Adipocyte (in vitro differentiated cells): ENCODE measurements around the gene PLA2G4D.

Source experiments
- DNase-seq: peaks from one replicate; pipeline ENCODE4 v3.0.0-alpha.2; 2015; ENCODE audit warnings: low read depth
- H3K27me3 ChIP-seq: replicated peaks from 2 replicates; pipeline ENCODE4 v1.7.0; 2013; ENCODE audit warnings: mild to moderate bottlenecking, low read length, moderate library complexity; ENCODE audit not compliant: control insufficient read depth, insufficient read depth
- H3K36me3 ChIP-seq: 2 replicates; pipeline ENCODE4 v1.7.0; 2013; ENCODE audit warnings: low read length, mild to moderate bottlenecking, moderate library complexity; ENCODE audit not compliant: control insufficient read depth, insufficient read depth, severe bottlenecking
- H3K4me1 ChIP-seq: 2 replicates; pipeline ENCODE4 v1.7.0; 2013; ENCODE audit warnings: mild to moderate bottlenecking, low read length, moderate library complexity; ENCODE audit not compliant: control insufficient read depth, insufficient read depth
- H3K4me3 ChIP-seq: 2 replicates; pipeline ENCODE4 v1.7.0; 2013; ENCODE audit warnings: mild to moderate bottlenecking, low read length, moderate library complexity
- H3K9ac ChIP-seq: 2 replicates; pipeline ENCODE4 v1.7.0; 2013; ENCODE audit warnings: mild to moderate bottlenecking, low read length, moderate library complexity
- H3K9me3 ChIP-seq: 2 replicates; pipeline ENCODE4 v1.7.0; 2013; ENCODE audit warnings: mild to moderate bottlenecking, low read length, moderate library complexity; ENCODE audit not compliant: control insufficient read depth

The PLA2G4D gene

DNA sequence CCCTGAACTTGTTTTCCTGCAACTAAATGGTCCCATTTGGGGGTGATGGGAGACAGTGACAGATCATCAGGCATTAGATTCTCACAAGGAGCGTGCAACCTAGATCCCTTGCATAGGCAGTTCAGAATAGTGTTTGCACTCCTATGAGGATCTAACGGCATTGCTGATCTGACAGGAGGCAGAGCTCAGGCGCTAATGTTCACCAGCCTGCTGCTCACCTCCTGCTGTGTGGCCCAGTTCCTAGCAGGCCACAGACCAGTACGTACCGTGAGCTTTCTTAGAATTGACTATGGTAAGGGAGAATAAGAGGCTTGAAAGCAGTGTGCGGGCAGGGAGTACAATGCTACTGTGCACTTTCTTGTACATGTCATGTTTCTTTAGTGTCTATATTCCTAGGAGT is 56.0 kb downstream of the PLA2G4D start:
- H3K9ac ChIP-seq: no peak overlapping the region
- no peak overlapping the region for H3K4me3 ChIP-seq
- H3K4me1 ChIP-seq: no peaks in the 10 kb centered on the region
- no peaks in the 10 kb centered on the region for H3K9me3 ChIP-seq
- no peak for DNase-seq
- no peaks in the 10 kb centered on the region for H3K36me3 ChIP-seq
- peaks cover 13% of the 10 kb centered on the region for H3K27me3 ChIP-seq

GRCh38 chr15:42037656-42038055 is 56.7 kb downstream of the PLA2G4D start:
- H3K9me3 ChIP-seq: no peaks in the 10 kb centered on the region
- H3K4me3 ChIP-seq: no peak overlapping the region
- H3K9ac ChIP-seq: no peak overlapping the region
- no peaks in the 10 kb centered on the region for H3K4me1 ChIP-seq
- no peak for DNase-seq
- no peaks in the 10 kb centered on the region for H3K36me3 ChIP-seq
- H3K27me3 ChIP-seq: peaks cover 16% of the 10 kb centered on the region

DNA sequence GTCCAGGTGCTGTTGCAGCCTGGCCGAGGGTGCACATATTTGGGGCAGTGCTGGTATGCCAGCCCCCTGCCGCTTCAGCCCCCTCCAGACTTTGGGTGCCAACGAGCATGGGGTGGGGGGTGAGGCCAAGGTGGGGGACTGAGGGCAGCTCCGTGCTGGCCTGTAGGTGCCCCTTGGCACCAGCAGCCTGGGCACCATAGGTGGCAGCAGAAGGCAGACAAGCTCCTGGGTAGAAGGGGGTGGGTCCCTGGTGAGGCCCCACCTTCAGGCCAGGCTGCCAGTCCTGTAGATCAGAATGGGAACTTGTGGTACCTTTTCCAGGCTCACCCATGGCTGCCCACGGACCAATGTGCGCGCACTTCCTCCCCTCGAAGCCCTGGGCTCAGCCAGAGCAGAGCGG is 57.4 kb downstream of the PLA2G4D start:
- no peak for DNase-seq
- Histone ChIP-seq H3K9ac (no peak overlapping the region), H3K4me1 (no peaks in the 10 kb centered on the region), H3K9me3 (peaks cover 3% of the 10 kb centered on the region), H3K36me3 (no peaks in the 10 kb centered on the region), H3K27me3 (peaks cover 22% of the 10 kb centered on the region), H3K4me3 (no peak overlapping the region)

GRCh38 chr15:42036112-42036905 is 58.1 kb downstream of the PLA2G4D start:
- peaks cover 22% of the 10 kb centered on the region for H3K27me3 ChIP-seq
- peaks cover 4% of the 10 kb centered on the region for H3K9me3 ChIP-seq
- H3K4me3 ChIP-seq: no peak overlapping the region
- DNase-seq: no peak
- no peaks in the 10 kb centered on the region for H3K36me3 ChIP-seq
- no peaks in the 10 kb centered on the region for H3K4me1 ChIP-seq
- H3K9ac ChIP-seq: no peak overlapping the region

DNA sequence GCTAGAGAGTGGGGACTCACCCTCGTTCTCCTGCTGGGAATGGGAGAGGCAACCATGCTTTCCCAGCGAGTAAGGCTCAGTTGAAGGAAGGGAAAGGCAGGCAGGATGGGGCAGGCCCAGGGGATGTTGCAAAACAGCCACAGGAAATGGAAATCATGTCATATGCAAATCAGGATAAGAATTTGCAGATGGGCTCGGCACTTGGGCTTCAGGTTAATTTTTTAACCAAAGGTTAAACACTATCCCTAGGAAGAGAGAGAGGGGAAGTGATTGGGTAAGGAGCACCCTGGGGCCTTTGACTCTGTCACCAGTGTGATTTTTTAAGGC is 59.0 kb downstream of the PLA2G4D start:
- no peak for DNase-seq
- H3K4me3 ChIP-seq: no peak overlapping the region
- peaks cover 27% of the 10 kb centered on the region for H3K27me3 ChIP-seq

GRCh38 chr15:42034628-42035434 is 59.5 kb downstream of the PLA2G4D start:
- peaks cover 32% of the 10 kb centered on the region for H3K27me3 ChIP-seq
- H3K9ac ChIP-seq: no peak overlapping the region
- H3K4me3 ChIP-seq: no peak overlapping the region
- peaks cover 4% of the 10 kb centered on the region for H3K9me3 ChIP-seq
- H3K36me3 ChIP-seq: no peaks in the 10 kb centered on the region
- DNase-seq: no peak
- no peaks in the 10 kb centered on the region for H3K4me1 ChIP-seq

More for the DNA sequence above, 59.0 kb downstream of the PLA2G4D start:
- H3K36me3 ChIP-seq: no peaks in the 10 kb centered on the region
- no peaks in the 10 kb centered on the region for H3K4me1 ChIP-seq
- peaks cover 4% of the 10 kb centered on the region for H3K9me3 ChIP-seq
- no peak overlapping the region for H3K9ac ChIP-seq

DNA sequence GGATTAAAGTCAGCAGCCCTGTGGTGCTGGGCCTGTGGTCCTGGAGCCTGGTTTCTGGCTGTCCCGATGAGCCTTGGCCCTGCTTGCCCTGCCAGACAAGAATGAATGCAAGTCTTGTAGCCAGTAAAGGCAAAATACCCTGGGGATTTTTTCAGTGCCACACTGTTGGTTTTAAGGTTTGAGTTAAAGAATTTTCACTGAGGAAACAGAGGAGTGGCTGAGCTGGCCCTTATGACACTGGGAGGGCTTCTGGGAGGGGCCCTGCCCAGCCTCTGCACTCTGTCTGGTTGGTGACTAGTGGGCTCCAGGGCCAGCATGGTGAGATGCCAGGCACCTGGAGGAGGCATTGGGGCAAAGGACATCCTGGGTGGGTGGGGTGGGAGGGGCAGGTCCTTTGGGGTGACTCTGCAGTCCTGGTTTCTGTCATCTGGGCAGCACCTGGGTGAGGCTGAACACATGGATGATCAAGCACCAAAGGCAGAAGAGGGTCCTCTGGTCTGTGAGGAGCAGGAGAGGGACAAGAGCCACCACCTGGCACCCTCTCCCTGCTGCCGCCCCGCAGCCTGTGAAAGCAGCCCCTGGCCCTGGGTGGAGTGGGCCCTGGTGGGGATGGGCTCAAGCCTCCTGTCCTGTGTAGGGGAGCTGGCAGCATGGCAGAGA is 61.0 kb downstream of the PLA2G4D start:
- Histone ChIP-seq H3K9me3 (peaks cover 4% of the 10 kb centered on the region), H3K27me3 (peaks cover 38% of the 10 kb centered on the region)
- DNase-seq: no peak

DNA sequence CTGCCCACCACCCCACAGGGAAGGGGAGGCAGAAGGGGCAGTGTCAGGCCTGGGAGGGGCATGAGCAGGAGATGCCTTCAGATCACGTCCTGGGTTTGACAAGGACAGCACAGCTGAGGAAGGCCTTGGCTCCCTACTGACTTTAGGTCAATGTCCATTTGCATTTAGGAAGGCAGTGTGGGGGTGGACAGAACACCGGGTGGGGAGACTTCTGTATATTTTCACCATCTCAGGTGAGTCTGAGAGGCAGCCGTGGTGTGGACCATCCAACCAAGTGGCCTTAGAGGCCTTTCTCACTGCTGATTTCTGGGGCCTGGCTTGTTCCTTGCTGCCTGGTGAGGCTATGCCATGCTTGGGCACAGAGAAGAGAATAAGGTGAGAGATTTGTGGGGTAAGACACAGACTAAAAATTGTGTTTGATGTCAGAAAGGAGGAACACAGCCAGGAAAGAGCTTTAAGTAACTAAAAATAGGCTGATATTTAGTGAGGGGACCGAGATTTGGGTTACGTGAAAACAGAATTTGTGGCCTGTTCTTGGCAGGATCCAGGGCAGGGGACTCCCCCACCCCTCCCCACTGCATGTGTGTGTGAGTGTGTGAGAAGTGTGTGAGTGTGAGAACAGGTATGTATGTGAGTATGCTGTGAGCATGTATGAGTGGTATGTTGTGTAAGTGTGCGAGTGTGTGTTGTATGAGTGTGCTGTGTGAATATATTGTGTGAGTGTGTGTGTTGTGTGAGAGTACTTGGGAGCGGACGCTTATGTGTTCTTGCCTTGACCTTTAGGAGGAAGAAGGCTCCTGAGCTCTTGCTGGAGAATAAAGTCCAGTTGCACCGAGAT is 61.8 kb downstream of the PLA2G4D start:
- H3K9me3 ChIP-seq: peaks cover 4% of the 10 kb centered on the region
- H3K9ac ChIP-seq: no peak overlapping the region
- no peak for DNase-seq
- H3K4me3 ChIP-seq: no peak overlapping the region
- peaks cover 41% of the 10 kb centered on the region for H3K27me3 ChIP-seq
- H3K36me3 ChIP-seq: no peaks in the 10 kb centered on the region
- H3K4me1 ChIP-seq: no peaks in the 10 kb centered on the region

More for the DNA sequence above, 61.0 kb downstream of the PLA2G4D start:
- no peak overlapping the region for H3K4me3 ChIP-seq
- no peaks in the 10 kb centered on the region for H3K36me3 ChIP-seq
- no peaks in the 10 kb centered on the region for H3K4me1 ChIP-seq
- H3K9ac ChIP-seq: no peak overlapping the region

- Histone ChIP-seq H3K9me3 (peaks cover 4% of the 10 kb centered on the region), H3K9ac (no peak overlapping the region), H3K36me3 (no peaks in the 10 kb centered on the region), H3K4me1 (no peaks in the 10 kb centered on the region), H3K27me3 (peaks cover 51% of the 10 kb centered on the region), H3K4me3 (no peak overlapping the region)
- DNase-seq: no peak
Observed at GRCh38 chr15:42031198-42031915, 63.0 kb downstream of the PLA2G4D start.

GRCh38 chr15:42027521-42027920 is 66.8 kb downstream of the PLA2G4D start:
- no peak overlapping the region for H3K4me3 ChIP-seq
- H3K36me3 ChIP-seq: no peaks in the 10 kb centered on the region
- H3K9ac ChIP-seq: no peak overlapping the region
- no peaks in the 10 kb centered on the region for H3K4me1 ChIP-seq
- H3K9me3 ChIP-seq: peaks cover 14% of the 10 kb centered on the region
- no peak for DNase-seq
- peaks cover 44% of the 10 kb centered on the region for H3K27me3 ChIP-seq
